IMR-90 (cell line): ENCODE measurements around the gene VOPP1. TPM values are rescaled to one million over a fixed set of nuclear protein-coding genes. Genes with fewer than 3 reads are reported as not detected.

Experiments used
- ATAC-seq: fragments of 200-7000 bp; cut with Tn5 transposase; 2 replicates; pipeline ENCODE4 v1.9.1; 2020; ENCODE audit warnings: low read depth, mild to moderate bottlenecking, moderate library complexity
- BruUV-seq: library from RNA; stranded (reverse); fragments of 400-500 nt; replicated peaks from 2 replicates; lab custom pipeline; 2021; lab: Mats Ljungman, UMichigan
- CTCF ChIA-PET: fragments of 300-600 bp; formaldehyde crosslinking; extraction: SDS; loops from one replicate; lab custom pipeline; 2021; ENCODE audit warnings: antibody characterized with exemption; lab: Yijun Ruan, JAX
- POLR2A ChIA-PET: fragments of 300-600 bp; sonication (Branson Sonifier 250); formaldehyde crosslinking; loops from one replicate; lab custom pipeline; 2022; ENCODE audit warnings: antibody characterized with exemption; ENCODE audit not compliant: unreplicated experiment; lab: Charles Lee
- DNase-seq: peaks from one replicate; pipeline ENCODE4 v3.0.0; 2013
- H2AFZ ChIP-seq: replicated peaks from 2 replicates; pipeline ENCODE3; 2013; ENCODE audit warnings: low read length, mild to moderate bottlenecking; ENCODE audit not compliant: poor library complexity
- H2AK5ac ChIP-seq: 2 replicates; pipeline ENCODE4 v1.6.1; 2013; ENCODE audit warnings: low read depth, low read length, inconsistent platforms
- H2AK9ac ChIP-seq: replicated peaks from 2 replicates; pipeline ENCODE3; 2013; ENCODE audit warnings: mild to moderate bottlenecking, low read depth, low read length, moderate library complexity; ENCODE audit not compliant: poor library complexity
- H2BK120ac ChIP-seq: 2 replicates; pipeline ENCODE4 v1.6.1; 2013; ENCODE audit warnings: low read depth, low read length, inconsistent platforms
- H2BK15ac ChIP-seq: 3 replicates; pipeline ENCODE4 v1.6.1; 2013; ENCODE audit warnings: low read depth, low read length, inconsistent platforms
- H2BK20ac ChIP-seq: 2 replicates; pipeline ENCODE4 v1.6.1; 2013; ENCODE audit warnings: low read depth, mild to moderate bottlenecking, inconsistent platforms, low read length, moderate library complexity
- H2BK5ac ChIP-seq: 2 replicates; pipeline ENCODE4 v1.6.1; 2013; ENCODE audit warnings: mild to moderate bottlenecking, low read depth, low read length, inconsistent platforms; ENCODE audit not compliant: poor library complexity, severe bottlenecking
- H3K14ac ChIP-seq: replicated peaks from 2 replicates; pipeline ENCODE4 v1.6.1; 2013; ENCODE audit warnings: low read depth, low read length, inconsistent platforms
- H3K18ac ChIP-seq: 2 replicates; pipeline ENCODE4 v1.6.1; 2013; ENCODE audit warnings: low read depth, low read length, control low read depth
- H3K23ac ChIP-seq: 2 replicates; pipeline ENCODE4 v1.6.1; 2013; ENCODE audit warnings: low read depth, low read length, inconsistent platforms
- H3K27ac ChIP-seq: 2 replicates; pipeline ENCODE4 v1.5.1; 2013; ENCODE audit warnings: mild to moderate bottlenecking, control low read depth, low read length; ENCODE audit not compliant: insufficient read depth
- H3K27me3 ChIP-seq: 2 replicates; pipeline ENCODE4 v1.6.1; 2013; ENCODE audit warnings: low read length; ENCODE audit not compliant: control insufficient read depth, insufficient read depth
- H3K36me3 ChIP-seq: 2 replicates; pipeline ENCODE4 v1.6.1; 2013; ENCODE audit warnings: low read length, mixed read lengths; ENCODE audit not compliant: control insufficient read depth, insufficient read depth
- H3K4ac ChIP-seq: 2 replicates; pipeline ENCODE4 v1.6.1; 2013; ENCODE audit warnings: low read depth, low read length, inconsistent platforms
- H3K4me1 ChIP-seq: 2 replicates; pipeline ENCODE4 v1.6.1; 2013; ENCODE audit warnings: low read length, mixed read lengths; ENCODE audit not compliant: control insufficient read depth, insufficient read depth
- H3K4me2 ChIP-seq: 2 replicates; pipeline ENCODE4 v1.6.1; 2013; ENCODE audit warnings: low read depth, mild to moderate bottlenecking, control low read depth, low read length, moderate library complexity
- H3K4me3 ChIP-seq: 2 replicates; pipeline ENCODE4 v1.5.1; 2013; ENCODE audit warnings: low read depth, mild to moderate bottlenecking, control low read depth, low read length, moderate library complexity; ENCODE audit not compliant: insufficient read depth
- H3K56ac ChIP-seq: 2 replicates; pipeline ENCODE4 v1.6.1; 2013; ENCODE audit warnings: low read length, inconsistent platforms; ENCODE audit not compliant: insufficient read depth; ENCODE audit errors: extremely low read depth
- H3K79me1 ChIP-seq, 2 experiments: 2 replicates each; pipeline ENCODE4 v1.6.1; 2013; ENCODE audit warnings: low read length in 2 of 2, inconsistent platforms in 1 of 2, low read depth in 1 of 2
- H3K9ac ChIP-seq: 2 replicates; pipeline ENCODE4 v1.6.1; 2013; ENCODE audit warnings: low read depth, low read length, control low read depth
- H3K9me1 ChIP-seq: 2 replicates; pipeline ENCODE4 v1.6.1; 2013; ENCODE audit warnings: low read length, inconsistent platforms; ENCODE audit not compliant: insufficient read depth
- H3K9me3 ChIP-seq: 2 replicates; pipeline ENCODE4 v1.6.1; 2013; ENCODE audit warnings: low read length; ENCODE audit not compliant: control insufficient read depth, insufficient read depth
- H4K20me1 ChIP-seq: 2 replicates; pipeline ENCODE4 v1.6.1; 2013; ENCODE audit warnings: low read length, inconsistent platforms; ENCODE audit not compliant: insufficient read depth
- H4K5ac ChIP-seq: 2 replicates; pipeline ENCODE4 v1.6.1; 2013; ENCODE audit warnings: mild to moderate bottlenecking, low read depth, low read length, control low read depth
- H4K8ac ChIP-seq, 2 experiments: 2 replicates each; pipeline ENCODE4 v1.6.1; 2013; ENCODE audit warnings: low read depth in 2 of 2, low read length in 2 of 2, control low read depth in 1 of 2, inconsistent platforms in 1 of 2
- H4K91ac ChIP-seq: 2 replicates; pipeline ENCODE4 v1.6.1; 2013; ENCODE audit warnings: low read depth, low read length, inconsistent platforms; ENCODE audit not compliant: insufficient read depth
- BHLHE40 ChIP-seq: fragments of 150-350 bp; IDR thresholded peaks from 2 replicates; pipeline ENCODE4 v1.6.1; 2016; ENCODE audit warnings: mild to moderate bottlenecking, low read depth, low read length
- CEBPB ChIP-seq: IDR thresholded peaks from 2 replicates; pipeline ENCODE4 v1.6.1; 2012; ENCODE audit warnings: low read depth, low read length, improper control_type of control experiment
- MAZ ChIP-seq: IDR thresholded peaks from 2 replicates; pipeline ENCODE4 v1.6.1; 2012; ENCODE audit warnings: low read depth, mild to moderate bottlenecking, low read length, improper control_type of control experiment, moderate library complexity, borderline replicate concordance
- MXI1 ChIP-seq: IDR thresholded peaks from 2 replicates; pipeline ENCODE4 v1.6.1; 2012; ENCODE audit warnings: low read depth, mild to moderate bottlenecking, low read length, moderate library complexity, borderline replicate concordance
- NFE2L2 ChIP-seq: fragments of 150-350 bp; IDR thresholded peaks from 2 replicates; pipeline ENCODE4 v1.6.1; 2016; ENCODE audit warnings: low read depth, mild to moderate bottlenecking, low read length
- POLR2A ChIP-seq: IDR thresholded peaks from 2 replicates; pipeline ENCODE4 v1.6.1; 2012; ENCODE audit warnings: mild to moderate bottlenecking, low read depth, low read length
- RCOR1 ChIP-seq: IDR thresholded peaks from 2 replicates; pipeline ENCODE4 v1.6.1; 2012; ENCODE audit warnings: mild to moderate bottlenecking, low read length, improper control_type of control experiment; ENCODE audit not compliant: insufficient replicate concordance
- RFX5 ChIP-seq: IDR thresholded peaks from 2 replicates; pipeline ENCODE4 v1.8.0; 2012; ENCODE audit warnings: low read depth, mild to moderate bottlenecking, low read length, moderate library complexity
- WGBS, 2 experiments: methylation state at CpG; one replicate each; pipeline versions ENCODE4 v1.1.5 to v1.1.7; 2013; ENCODE audit warnings: missing lambda C conversion rate in 2 of 2; ENCODE audit not compliant: insufficient read length in 1 of 2; ENCODE audit errors: extremely low coverage in 2 of 2; 5-methylcytosine and 5-hydroxymethylcytosine counted together
- dilution Hi-C: fragments of 300-500 bp; cut with HindIII; formaldehyde crosslinking; loops from one replicate; pipeline ENCODE4 v1.14.3; 2018; ENCODE audit warnings: low sequenced_read_pairs; ENCODE audit not compliant: unreplicated experiment
- in situ Hi-C: fragments of 300-500 bp; cut with MboI; formaldehyde crosslinking; loops from 3 replicates; pipeline ENCODE4 v1.14.3; 2019; ENCODE audit warnings: low sequenced_read_pairs, inconsistent platforms, mixed read lengths
- intact Hi-C: fragments of 100-400 bp; cut with micrococcal nuclease; formaldehyde crosslinking; loops from 2 replicates; pipeline ENCODE4 v1.10.0; 2022
- polyA plus RNA-seq, 3 experiments: library from polyadenylated mRNA; depleted of rRNA; stranded (reverse); fragments of >200 nt; gene quantifications; 2 replicates each; pipeline ENCODE4 v1.2.3, GENCODE V29; 2012; ENCODE audit warnings: low replicate concordance in 1 of 3
- total RNA-seq: library from RNA; depleted of rRNA; stranded (reverse); fragments of >200 nt; gene quantifications from 2 replicates; pipeline ENCODE4 v1.2.3, GENCODE V29; 2012
- TF ChIP-seq, protein P1 (sequence below): fragments of 150-350 bp; IDR thresholded peaks from 2 replicates; pipeline ENCODE4 v1.6.1; 2016; ENCODE audit warnings: low read depth, mild to moderate bottlenecking, low read length, moderate library complexity, borderline replicate concordance
- TF ChIP-seq, protein P2 (sequence below): fragments of 150-350 bp; IDR thresholded peaks from 2 replicates; pipeline ENCODE4 v1.6.1; 2017; ENCODE audit warnings: mild to moderate bottlenecking, antibody characterized with exemption, low read length, low read depth
- TF ChIP-seq, protein P3 (sequence below): conservative IDR thresholded peaks from 2 replicates; pipeline ENCODE4 v1.5.1; 2012; ENCODE audit warnings: mild to moderate bottlenecking, low read depth, low read length, improper control_type of control experiment

VOPP1 gene
- total and polyA plus RNA-seq, 2 of the 4 experiments (the other 2 are of a cell fraction), result 60.2 to 94.5 TPM

DNA sequence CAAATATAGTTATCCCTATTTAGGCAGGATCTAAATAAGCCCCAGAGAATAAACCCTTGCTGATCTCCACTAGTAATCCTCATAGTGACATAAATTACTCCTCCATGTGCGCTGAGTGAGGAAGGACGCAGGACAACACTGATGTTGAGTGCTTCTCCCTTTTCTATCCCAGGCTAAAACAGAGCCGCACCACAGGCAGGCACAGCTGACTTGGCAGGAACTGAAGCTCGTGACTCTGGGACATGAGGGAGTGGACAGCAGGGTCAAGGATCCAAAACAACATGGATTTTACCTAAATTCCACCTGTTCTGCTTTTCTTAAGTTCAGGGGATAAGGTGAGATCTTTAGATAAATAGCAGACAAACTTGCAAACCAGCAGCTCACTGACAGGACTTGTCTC lies 46.0 kb downstream of the VOPP1 start:
- H4K8ac ChIP-seq, result no peak overlapping the region
- ATAC-seq (no peak), DNase-seq (no peak)
- no peak overlapping the region for H2AK5ac ChIP-seq
- no peak overlapping the region for H2BK20ac ChIP-seq
- no peak for TF ChIP-seq MXI1
- TF ChIP-seq NFE2L2, result no peak
- no peak for TF ChIP-seq POLR2A
- TF ChIP-seq CEBPB, result no peak
- TF ChIP-seq MAZ, result no peak
- TF ChIP-seq, protein P1, sequence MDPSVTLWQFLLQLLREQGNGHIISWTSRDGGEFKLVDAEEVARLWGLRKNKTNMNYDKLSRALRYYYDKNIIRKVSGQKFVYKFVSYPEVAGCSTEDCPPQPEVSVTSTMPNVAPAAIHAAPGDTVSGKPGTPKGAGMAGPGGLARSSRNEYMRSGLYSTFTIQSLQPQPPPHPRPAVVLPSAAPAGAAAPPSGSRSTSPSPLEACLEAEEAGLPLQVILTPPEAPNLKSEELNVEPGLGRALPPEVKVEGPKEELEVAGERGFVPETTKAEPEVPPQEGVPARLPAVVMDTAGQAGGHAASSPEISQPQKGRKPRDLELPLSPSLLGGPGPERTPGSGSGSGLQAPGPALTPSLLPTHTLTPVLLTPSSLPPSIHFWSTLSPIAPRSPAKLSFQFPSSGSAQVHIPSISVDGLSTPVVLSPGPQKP, result no peak
- TF ChIP-seq, protein P2, sequence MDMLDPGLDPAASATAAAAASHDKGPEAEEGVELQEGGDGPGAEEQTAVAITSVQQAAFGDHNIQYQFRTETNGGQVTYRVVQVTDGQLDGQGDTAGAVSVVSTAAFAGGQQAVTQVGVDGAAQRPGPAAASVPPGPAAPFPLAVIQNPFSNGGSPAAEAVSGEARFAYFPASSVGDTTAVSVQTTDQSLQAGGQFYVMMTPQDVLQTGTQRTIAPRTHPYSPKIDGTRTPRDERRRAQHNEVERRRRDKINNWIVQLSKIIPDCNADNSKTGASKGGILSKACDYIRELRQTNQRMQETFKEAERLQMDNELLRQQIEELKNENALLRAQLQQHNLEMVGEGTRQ, result no peak
- no peak for TF ChIP-seq BHLHE40
- TF ChIP-seq, protein P3, sequence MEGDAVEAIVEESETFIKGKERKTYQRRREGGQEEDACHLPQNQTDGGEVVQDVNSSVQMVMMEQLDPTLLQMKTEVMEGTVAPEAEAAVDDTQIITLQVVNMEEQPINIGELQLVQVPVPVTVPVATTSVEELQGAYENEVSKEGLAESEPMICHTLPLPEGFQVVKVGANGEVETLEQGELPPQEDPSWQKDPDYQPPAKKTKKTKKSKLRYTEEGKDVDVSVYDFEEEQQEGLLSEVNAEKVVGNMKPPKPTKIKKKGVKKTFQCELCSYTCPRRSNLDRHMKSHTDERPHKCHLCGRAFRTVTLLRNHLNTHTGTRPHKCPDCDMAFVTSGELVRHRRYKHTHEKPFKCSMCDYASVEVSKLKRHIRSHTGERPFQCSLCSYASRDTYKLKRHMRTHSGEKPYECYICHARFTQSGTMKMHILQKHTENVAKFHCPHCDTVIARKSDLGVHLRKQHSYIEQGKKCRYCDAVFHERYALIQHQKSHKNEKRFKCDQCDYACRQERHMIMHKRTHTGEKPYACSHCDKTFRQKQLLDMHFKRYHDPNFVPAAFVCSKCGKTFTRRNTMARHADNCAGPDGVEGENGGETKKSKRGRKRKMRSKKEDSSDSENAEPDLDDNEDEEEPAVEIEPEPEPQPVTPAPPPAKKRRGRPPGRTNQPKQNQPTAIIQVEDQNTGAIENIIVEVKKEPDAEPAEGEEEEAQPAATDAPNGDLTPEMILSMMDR, result no peak
- no peak for TF ChIP-seq RCOR1
- TF ChIP-seq RFX5, result no peak
- WGBS, 2 experiments, result 100% methylated on average over 1 of the region's 4 CpGs; no CpG with 5 or more reads in 1 of the 2 experiments
- H2BK15ac ChIP-seq, result no peak overlapping the region
- H4K5ac ChIP-seq, result no peak overlapping the region
- no peak overlapping the region for H4K91ac ChIP-seq
- ChIA-PET CTCF (no interaction called here), POLR2A (no interaction called here)
- no peak overlapping the region for H3K4ac ChIP-seq
- peaks cover 42 to 79% of the 10 kb centered on the region in 2 experiments for H3K79me1 ChIP-seq
- H3K9me1 ChIP-seq, result peaks cover 15% of the 10 kb centered on the region
- H3K9me3 ChIP-seq, result no peaks in the 10 kb centered on the region
- H2AFZ ChIP-seq, result no peak overlapping the region
- no peak overlapping the region for H2AK9ac ChIP-seq
- H3K56ac ChIP-seq, result no peak overlapping the region
- no peak overlapping the region for H3K23ac ChIP-seq
- intact Hi-C loops, result no loop called here
- peaks cover 2% of the 10 kb centered on the region; the same call in 1 of the 2 replicates for H3K4me1 ChIP-seq
- no TSS peak for BruUV-seq
- no peak overlapping the region for H3K4me3 ChIP-seq
- in situ Hi-C loops, result no loop called here
- H3K14ac ChIP-seq, result no peak overlapping the region
- dilution Hi-C loops, result no loop called here
- H3K27me3 ChIP-seq, result no peaks in the 10 kb centered on the region
- peaks cover 73% of the 10 kb centered on the region for H4K20me1 ChIP-seq
- no peak overlapping the region for H2BK5ac ChIP-seq
- no peaks in the 10 kb centered on the region for H3K36me3 ChIP-seq
- no peak overlapping the region for H3K4me2 ChIP-seq
- no peak overlapping the region for H3K9ac ChIP-seq
- H3K18ac ChIP-seq, result no peak overlapping the region
- H3K27ac ChIP-seq, result no peak overlapping the region
- H2BK120ac ChIP-seq, result no peak overlapping the region
